H4 (cell line): ENCODE results near the gene SHOX. TPM values are rescaled to one million over a fixed set of nuclear protein-coding genes. Genes with fewer than 3 reads are reported as not detected.
"Not testable (repeated sequence)": the region's sequence is repeated elsewhere in the genome, so short reads cannot be mapped to it uniquely, and the experiment has no call there.

Experiments
- DNase-seq: peaks from one replicate; pipeline ENCODE4 v3.0.0-alpha.2; 2015; ENCODE audit warnings: low spot score
- total RNA-seq: library from RNA; depleted of rRNA; stranded (reverse); fragments of >200 nt; shearing (Covaris generic); gene quantifications from 2 replicates; pipeline ENCODE4 v1.2.3, GENCODE V29; 2014

SHOX gene
- total RNA-seq, 1 experiment from 2014 or later: 0.08 TPM

GRCh38 chrX:621705-622503, 8.7 kb upstream of the SHOX start:
- DNase-seq: no peak

GRCh38 chrX:622802-623201, 7.8 kb upstream of the SHOX start:
- not testable (repeated sequence) for DNase-seq

GRCh38 chrX:623268-623598, 7.4 kb upstream of the SHOX start:
- DNase-seq: no peak

- DNase-seq: no peak
Observed at GRCh38 chrX:623599-624315, 6.8 kb upstream of the SHOX start.

- no peak for DNase-seq
Observed at GRCh38 chrX:625137-625691, 5.4 kb upstream of the SHOX start.

- DNase-seq: not testable (repeated sequence)
Observed at GRCh38 chrX:626047-626446, 4.5 kb upstream of the SHOX start.

GRCh38 chrX:626745-627509, 3.7 kb upstream of the SHOX start:
- no peak for DNase-seq

GRCh38 chrX:627510-627981, 3.0 kb upstream of the SHOX start:
- DNase-seq: no peak

GRCh38 chrX:627995-628394, 2.6 kb upstream of the SHOX start:
- DNase-seq: no peak

- no peak for DNase-seq
Observed at GRCh38 chrX:629230-630006, 1.2 kb upstream of the SHOX start.

GRCh38 chrX:630007-630611, 482 bp upstream of the SHOX start:
- no peak for DNase-seq

GRCh38 chrX:631802-632365, 1.3 kb downstream of the SHOX start:
- DNase-seq: no peak

GRCh38 chrX:632366-633042, 1.9 kb downstream of the SHOX start:
- no peak for DNase-seq

GRCh38 chrX:633043-633984, 2.7 kb downstream of the SHOX start:
- no peak for DNase-seq

- DNase-seq: no peak
Observed at GRCh38 chrX:633985-634958, 3.7 kb downstream of the SHOX start.

- no peak for DNase-seq
Observed at GRCh38 chrX:635428-636090, 5.0 kb downstream of the SHOX start.
